Measurements from ENCODE around the gene TRAF4. TPM values are rescaled to one million over a fixed set of nuclear protein-coding genes. Genes with fewer than 3 reads are reported as not detected.
A peak's percentile ranks its signal among the peaks of the same experiment; 100 is the strongest.

The TRAF4 gene
- total RNA-seq, 1 experiment from 2014 or later, result 104 TPM

DNA sequence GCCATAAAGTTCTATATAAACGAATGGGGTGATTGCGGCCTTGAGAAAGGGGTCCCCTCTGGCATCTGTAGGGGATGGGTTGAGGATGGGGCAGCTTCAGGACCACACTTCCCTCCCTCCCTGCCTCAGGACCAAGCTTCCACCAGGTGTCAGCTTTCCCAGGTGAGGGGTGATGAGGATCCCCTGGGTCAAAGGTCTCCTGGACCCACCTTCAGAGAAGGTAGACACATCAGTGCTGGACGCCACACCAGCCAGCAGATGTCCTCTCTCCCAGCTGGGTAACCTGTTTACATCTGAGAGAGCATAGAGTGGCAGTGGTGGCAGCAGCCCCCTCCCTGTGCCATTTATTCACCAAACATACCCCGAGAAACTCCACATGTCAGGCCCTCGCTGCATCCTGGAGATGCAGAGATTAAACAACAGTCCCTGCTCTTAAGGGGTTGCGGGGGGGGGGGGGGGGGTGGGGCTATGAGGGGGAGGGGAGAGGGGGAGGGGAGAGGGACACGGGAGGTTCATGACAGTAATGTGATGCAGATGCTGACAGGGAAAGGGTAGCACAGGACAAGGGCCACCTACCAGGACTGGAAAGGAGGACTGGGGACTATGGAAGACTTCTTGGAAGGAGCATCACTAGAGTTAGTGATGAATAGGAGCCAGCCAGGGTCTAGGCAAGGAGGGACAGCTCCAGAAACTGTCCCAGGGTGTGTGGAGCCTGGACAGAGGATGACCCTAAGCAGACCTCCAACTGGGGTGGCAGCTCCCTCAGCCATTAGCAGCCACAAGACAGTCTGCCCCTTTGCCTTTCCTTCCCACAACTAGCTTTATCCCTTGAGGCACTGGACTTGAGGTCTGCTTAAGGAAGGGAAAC lies 37.1 kb upstream of the TRAF4 start:
- H3K4me3 ChIP-seq (ENCODE audit: low read length), result no peak overlapping the region
- ATAC-seq, result no peak
- H3K79me2 ChIP-seq (ENCODE audit: low read length), result no peaks in the 10 kb centered on the region
- no peak for TF ChIP-seq EZH2phosphoT487 (IDR thresholded peaks at IDR 0.05; ENCODE audit: borderline replicate concordance, low read length)
- no peak for TF ChIP-seq EZH2 (IDR thresholded peaks at IDR 0.05; ENCODE audit: low read length, unreplicated experiment)
- TF ChIP-seq, protein P1, sequence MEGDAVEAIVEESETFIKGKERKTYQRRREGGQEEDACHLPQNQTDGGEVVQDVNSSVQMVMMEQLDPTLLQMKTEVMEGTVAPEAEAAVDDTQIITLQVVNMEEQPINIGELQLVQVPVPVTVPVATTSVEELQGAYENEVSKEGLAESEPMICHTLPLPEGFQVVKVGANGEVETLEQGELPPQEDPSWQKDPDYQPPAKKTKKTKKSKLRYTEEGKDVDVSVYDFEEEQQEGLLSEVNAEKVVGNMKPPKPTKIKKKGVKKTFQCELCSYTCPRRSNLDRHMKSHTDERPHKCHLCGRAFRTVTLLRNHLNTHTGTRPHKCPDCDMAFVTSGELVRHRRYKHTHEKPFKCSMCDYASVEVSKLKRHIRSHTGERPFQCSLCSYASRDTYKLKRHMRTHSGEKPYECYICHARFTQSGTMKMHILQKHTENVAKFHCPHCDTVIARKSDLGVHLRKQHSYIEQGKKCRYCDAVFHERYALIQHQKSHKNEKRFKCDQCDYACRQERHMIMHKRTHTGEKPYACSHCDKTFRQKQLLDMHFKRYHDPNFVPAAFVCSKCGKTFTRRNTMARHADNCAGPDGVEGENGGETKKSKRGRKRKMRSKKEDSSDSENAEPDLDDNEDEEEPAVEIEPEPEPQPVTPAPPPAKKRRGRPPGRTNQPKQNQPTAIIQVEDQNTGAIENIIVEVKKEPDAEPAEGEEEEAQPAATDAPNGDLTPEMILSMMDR (conservative IDR thresholded peaks at IDR 0.05; ENCODE audit: low read depth, low read length), result no peak
- no peaks in the 10 kb centered on the region for H4K20me1 ChIP-seq (ENCODE audit: low read length)
- DNase-seq, result no peak
- no TSS peak for BruUV-seq (replicated peaks)
- ChIA-PET CTCF (no interaction called here), POLR2A (ENCODE audit: unreplicated experiment) (interaction anchor here (0.8 kb wide), 1 partner anchor 1287 kb away, joined by 3 read pairs; no protein-coding TSS in a partner anchor)
- no peak overlapping the region for H3K27ac ChIP-seq (ENCODE audit: low read length)
- H3K27me3 ChIP-seq (ENCODE audit: low read length), result no peaks in the 10 kb centered on the region
- no peaks in the 10 kb centered on the region for H3F3A ChIP-seq (ENCODE audit: low read length, unreplicated experiment)
- no peaks in the 10 kb centered on the region for H3K9me3 ChIP-seq (ENCODE audit: low read length)
- H3K4me1 ChIP-seq (ENCODE audit: insufficient read depth, low read length), result no peaks in the 10 kb centered on the region; the same call in 1 of the 2 replicates
- H3K9ac ChIP-seq (ENCODE audit: low read length), result no peak overlapping the region
- H3K36me3 ChIP-seq (ENCODE audit: low read depth, low read length), result no peaks in the 10 kb centered on the region
- H2AFZ ChIP-seq (ENCODE audit: low read length), result no peak overlapping the region
- intact Hi-C loops (cut with micrococcal nuclease), result no loop called here
- H3K4me2 ChIP-seq (ENCODE audit: low read length), result no peak overlapping the region
- no peaks in the 10 kb centered on the region for H3K9me2 ChIP-seq (replicated peaks; ENCODE audit: low read length)

DNA sequence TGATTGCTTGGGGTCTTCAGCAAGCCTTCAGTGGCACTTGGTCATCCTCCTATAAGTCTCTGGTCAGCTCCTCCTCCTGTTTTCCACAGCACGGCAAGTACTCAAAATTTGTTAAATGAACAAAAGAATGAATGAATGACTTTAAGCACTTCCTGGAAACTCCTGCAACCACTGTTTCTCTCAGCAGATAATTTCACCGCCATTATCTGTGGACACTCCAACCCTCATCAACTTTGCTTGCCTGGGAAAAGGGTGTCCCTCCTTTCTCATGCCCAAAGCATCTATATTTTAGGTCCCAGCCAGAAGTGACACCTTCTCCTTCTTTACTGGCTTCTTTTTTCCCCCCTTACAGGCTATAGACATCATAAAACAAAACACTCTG lies 36.5 kb upstream of the TRAF4 start:
- H2AFZ ChIP-seq (ENCODE audit: low read length), result no peak overlapping the region
- no peaks in the 10 kb centered on the region for H4K20me1 ChIP-seq (ENCODE audit: low read length)
- no peaks in the 10 kb centered on the region for H3K9me2 ChIP-seq (replicated peaks; ENCODE audit: low read length)
- H3K79me2 ChIP-seq (ENCODE audit: low read length), result no peaks in the 10 kb centered on the region
- intact Hi-C loops (cut with micrococcal nuclease), result no loop called here
- no peak for DNase-seq
- no peak overlapping the region for H3K9ac ChIP-seq (ENCODE audit: low read length)
- BruUV-seq (replicated peaks), result no TSS peak
- H3K4me2 ChIP-seq (ENCODE audit: low read length), result no peak overlapping the region
- no peak for ATAC-seq
- H3K9me3 ChIP-seq (ENCODE audit: low read length), result no peaks in the 10 kb centered on the region
- H3F3A ChIP-seq (ENCODE audit: low read length, unreplicated experiment), result no peaks in the 10 kb centered on the region
- CTCF ChIA-PET, result no interaction called here
- H3K36me3 ChIP-seq (ENCODE audit: low read depth, low read length), result no peaks in the 10 kb centered on the region
- POLR2A ChIA-PET (ENCODE audit: unreplicated experiment), result interaction anchor here (0.8 kb wide), 1 partner anchor 1287 kb away, joined by 3 read pairs; no protein-coding TSS in a partner anchor
- H3K4me1 ChIP-seq (ENCODE audit: insufficient read depth, low read length), result no peaks in the 10 kb centered on the region; the same call in 1 of the 2 replicates
- TF ChIP-seq EZH2 (IDR thresholded peaks at IDR 0.05; ENCODE audit: low read length, unreplicated experiment), result no peak
- no peak overlapping the region for H3K4me3 ChIP-seq (ENCODE audit: low read length)
- no peaks in the 10 kb centered on the region for H3K27me3 ChIP-seq (ENCODE audit: low read length)
- H3K27ac ChIP-seq (ENCODE audit: low read length), result no peak overlapping the region

DNA sequence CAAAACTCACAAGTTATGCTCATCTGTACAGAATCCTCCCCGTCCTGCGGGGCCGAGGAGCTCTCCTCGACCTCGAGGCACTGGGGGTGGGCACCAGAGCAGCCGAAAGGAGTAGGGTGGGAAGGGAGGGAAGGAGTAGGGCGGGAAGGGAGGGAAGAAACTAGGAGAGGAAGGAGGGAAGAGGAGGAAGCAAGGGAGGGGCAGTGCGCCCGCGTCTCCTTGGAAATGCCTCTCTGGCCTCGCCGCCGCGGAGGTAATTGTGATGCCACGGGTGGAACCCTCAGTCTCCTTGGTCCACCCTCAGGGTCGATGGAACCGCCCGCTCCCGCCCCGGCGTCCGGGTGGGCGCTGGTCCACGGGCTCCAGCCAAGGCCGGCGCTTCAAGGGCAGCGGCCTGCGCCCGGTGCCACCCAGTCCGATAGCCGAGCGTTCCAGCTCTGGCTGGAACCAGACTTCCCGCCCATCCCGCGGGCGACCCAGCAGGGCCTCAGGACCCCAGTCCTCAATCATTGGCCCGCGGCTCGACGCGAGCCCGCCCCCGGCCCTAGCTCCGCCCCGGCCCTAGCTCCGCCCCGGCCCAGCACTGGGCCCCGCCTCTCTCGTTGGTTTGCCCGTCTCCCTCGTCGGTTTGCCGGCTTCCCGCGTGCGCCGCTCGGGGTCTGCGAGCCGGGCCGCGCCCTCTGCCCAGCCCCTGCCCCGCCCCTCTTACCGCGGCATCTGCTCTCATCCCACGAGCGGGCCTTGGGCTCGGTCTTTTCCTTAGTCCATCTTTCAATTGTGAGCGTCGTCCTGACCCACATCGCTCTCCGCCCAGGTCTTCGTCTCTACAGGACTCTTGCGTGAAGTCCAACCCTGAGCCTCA lies 32.7 kb upstream of the TRAF4 start:
- intact Hi-C loops (cut with micrococcal nuclease), result loop anchor here (10.0 kb wide), 1 partner anchor 66 kb away; the partner anchor contains the start of gene BLTP2
- peak; percentile 87 for DNase-seq
- no peaks in the 10 kb centered on the region for H3K9me2 ChIP-seq (replicated peaks; ENCODE audit: low read length)
- H3K79me2 ChIP-seq (ENCODE audit: low read length), result peaks cover 9% of the 10 kb centered on the region
- no peaks in the 10 kb centered on the region for H3K9me3 ChIP-seq (ENCODE audit: low read length)
- BruUV-seq (replicated peaks), result no TSS peak
- ATAC-seq, result peak; percentile 96
- peaks cover 4% of the 10 kb centered on the region; the same call in 1 of the 2 replicates for H3K4me1 ChIP-seq (ENCODE audit: insufficient read depth, low read length)
- peak overlapping the region; percentile 94 for H3K4me2 ChIP-seq (ENCODE audit: low read length)
- no peak for TF ChIP-seq EZH2phosphoT487 (IDR thresholded peaks at IDR 0.05; ENCODE audit: borderline replicate concordance, low read length)
- TF ChIP-seq, protein P1 (conservative IDR thresholded peaks at IDR 0.05; ENCODE audit: low read depth, low read length), result no peak
- TF ChIP-seq EZH2 (IDR thresholded peaks at IDR 0.05; ENCODE audit: low read length, unreplicated experiment), result no peak
- no peaks in the 10 kb centered on the region for H3F3A ChIP-seq (ENCODE audit: low read length, unreplicated experiment)
- H4K20me1 ChIP-seq (ENCODE audit: low read length), result no peaks in the 10 kb centered on the region; the same call in 1 of the 2 replicates
- no peaks in the 10 kb centered on the region for H3K27me3 ChIP-seq (ENCODE audit: low read length)
- peaks cover 10% of the 10 kb centered on the region; the same call in 1 of the 2 replicates for H3K36me3 ChIP-seq (ENCODE audit: low read depth, low read length)
- peak overlapping the region; percentile 85 for H2AFZ ChIP-seq (ENCODE audit: low read length)
- POLR2A ChIA-PET (ENCODE audit: unreplicated experiment), result interaction anchor here (0.5 to 0.9 kb wide), 5 partner anchors 9 to 111 kb away, joined by 5 to 9 read pairs (median 6); partner anchors contain the start of gene RPL23A
- peak overlapping the region; percentile 81 for H3K9ac ChIP-seq (ENCODE audit: low read length)
- H3K27ac ChIP-seq (ENCODE audit: low read length), result peak overlapping the region; percentile 70
- CTCF ChIA-PET, result interaction anchor here (0.6 to 1.0 kb wide), 2 partner anchors 66 to 165 kb away, joined by 3 to 8 read pairs; partner anchors contain the start of gene BLTP2
- H3K4me3 ChIP-seq (ENCODE audit: low read length), result peak overlapping the region; percentile 74

Data from PC-3 (cell line).